Measurements from ENCODE around the gene SVIL.
A peak's percentile ranks its signal among the peaks of the same experiment; 100 is the strongest.

SVIL gene, protein sequence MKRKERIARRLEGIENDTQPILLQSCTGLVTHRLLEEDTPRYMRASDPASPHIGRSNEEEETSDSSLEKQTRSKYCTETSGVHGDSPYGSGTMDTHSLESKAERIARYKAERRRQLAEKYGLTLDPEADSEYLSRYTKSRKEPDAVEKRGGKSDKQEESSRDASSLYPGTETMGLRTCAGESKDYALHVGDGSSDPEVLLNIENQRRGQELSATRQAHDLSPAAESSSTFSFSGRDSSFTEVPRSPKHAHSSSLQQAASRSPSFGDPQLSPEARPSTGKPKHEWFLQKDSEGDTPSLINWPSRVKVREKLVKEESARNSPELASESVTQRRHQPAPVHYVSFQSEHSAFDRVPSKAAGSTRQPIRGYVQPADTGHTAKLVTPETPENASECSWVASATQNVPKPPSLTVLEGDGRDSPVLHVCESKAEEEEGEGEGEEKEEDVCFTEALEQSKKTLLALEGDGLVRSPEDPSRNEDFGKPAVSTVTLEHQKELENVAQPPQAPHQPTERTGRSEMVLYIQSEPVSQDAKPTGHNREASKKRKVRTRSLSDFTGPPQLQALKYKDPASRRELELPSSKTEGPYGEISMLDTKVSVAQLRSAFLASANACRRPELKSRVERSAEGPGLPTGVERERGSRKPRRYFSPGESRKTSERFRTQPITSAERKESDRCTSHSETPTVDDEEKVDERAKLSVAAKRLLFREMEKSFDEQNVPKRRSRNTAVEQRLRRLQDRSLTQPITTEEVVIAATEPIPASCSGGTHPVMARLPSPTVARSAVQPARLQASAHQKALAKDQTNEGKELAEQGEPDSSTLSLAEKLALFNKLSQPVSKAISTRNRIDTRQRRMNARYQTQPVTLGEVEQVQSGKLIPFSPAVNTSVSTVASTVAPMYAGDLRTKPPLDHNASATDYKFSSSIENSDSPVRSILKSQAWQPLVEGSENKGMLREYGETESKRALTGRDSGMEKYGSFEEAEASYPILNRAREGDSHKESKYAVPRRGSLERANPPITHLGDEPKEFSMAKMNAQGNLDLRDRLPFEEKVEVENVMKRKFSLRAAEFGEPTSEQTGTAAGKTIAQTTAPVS (N-terminal part only)

DNA sequence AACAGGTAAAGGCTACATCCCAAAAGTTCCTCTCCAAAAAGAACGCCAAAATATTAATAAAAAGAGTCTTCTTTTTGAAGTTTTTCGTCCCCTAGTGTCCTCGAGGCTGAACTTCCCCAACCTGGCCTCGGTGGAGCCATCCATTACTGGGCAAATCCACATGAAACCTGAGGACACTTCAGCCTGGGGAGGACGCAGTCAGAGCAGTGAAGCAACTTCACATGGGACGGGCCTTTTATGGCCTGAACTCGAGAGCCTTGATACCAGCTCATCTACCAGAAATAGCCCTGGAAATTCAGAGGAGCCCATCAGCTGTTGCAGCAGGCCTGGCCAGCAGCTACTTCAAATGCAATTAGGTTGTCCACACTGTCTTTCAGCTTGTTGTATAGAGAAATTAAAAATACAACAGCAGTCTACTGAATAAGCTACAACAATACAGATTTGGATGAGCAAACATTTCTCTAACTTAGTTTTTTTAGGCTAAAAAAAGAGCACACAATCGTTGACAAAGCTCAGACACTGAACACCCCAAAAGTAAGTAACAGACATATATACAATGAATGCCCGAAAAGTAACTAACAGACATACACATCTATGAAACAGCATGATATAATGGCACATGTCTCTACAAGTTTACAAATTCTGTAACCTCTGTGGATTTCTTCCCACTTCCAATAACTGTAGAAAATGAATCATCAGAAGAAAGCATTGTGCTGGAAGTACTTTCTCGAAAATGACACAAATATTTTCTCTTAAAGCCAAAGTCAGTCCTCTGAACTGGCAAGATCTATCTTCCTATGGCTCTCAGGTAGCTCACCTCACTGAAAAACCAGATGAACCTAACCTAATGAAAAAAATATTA lies at the start of gene SVIL:
SVIL (minus strand) TSS at position 208 of the 862 bp plus-strand sequence. CDS start 79,913 bp downstream, outside the sequence.
- DNase-seq (ENCODE audit: low spot score) = peak; percentile 45

DNA sequence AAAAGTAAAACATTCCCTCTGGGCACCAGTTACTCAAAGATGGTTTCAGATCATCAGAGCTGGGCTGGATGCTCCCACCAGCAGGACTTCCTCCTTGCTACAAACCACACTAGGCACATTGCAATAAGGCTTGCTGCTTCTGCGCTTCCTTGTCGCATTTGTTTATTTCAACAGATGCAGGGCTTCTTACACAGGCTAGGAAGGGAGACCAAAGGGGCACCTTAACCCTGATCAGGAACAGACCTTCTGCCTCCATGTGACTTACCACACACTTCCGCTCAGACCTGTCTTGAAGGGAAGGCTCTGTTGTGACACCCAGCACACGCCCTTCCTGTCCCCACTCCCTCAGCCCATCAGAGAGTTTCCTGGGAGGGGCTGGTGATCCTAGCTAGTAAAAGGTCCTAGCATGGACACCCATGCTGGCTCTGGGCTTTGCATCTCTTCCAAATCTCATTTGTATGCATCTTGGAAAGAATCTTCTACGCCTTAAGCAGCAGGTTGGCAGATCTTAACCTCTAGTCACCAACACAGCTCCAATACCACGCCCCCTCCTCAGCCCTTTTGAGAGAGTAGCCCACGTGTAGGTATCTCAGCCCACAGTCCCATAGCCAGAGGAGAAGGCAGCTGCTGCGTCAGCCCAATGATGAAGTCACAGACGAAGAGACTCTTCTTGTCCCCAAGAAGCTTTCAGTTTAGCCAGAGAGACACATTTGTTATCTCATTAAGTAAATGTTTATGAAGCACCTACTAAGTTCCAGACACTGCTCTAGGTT lies 47.1 kb upstream of the SVIL start:
- no peak for DNase-seq (ENCODE audit: low spot score)

DNA sequence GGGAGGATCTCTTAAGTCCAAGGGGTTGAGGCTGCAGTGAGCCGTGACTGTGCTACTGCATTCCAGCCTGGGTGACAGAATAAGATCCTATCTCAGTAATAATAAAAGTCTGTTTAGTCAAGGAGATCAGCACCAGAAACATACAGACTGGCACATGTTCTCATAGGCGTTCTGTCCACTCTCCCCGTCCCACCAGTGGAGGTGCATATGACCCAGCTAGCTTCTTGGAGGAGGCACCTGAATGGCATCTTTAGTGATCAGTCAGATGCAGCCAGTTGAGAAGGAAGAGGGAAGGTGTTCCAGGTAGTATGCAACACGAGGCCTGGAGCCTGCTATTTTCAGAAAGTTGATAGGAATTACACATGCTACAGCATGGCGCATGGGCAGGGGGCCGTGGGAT lies 45.3 kb upstream of the SVIL start:
- DNase-seq (ENCODE audit: low spot score) = no peak

DNA sequence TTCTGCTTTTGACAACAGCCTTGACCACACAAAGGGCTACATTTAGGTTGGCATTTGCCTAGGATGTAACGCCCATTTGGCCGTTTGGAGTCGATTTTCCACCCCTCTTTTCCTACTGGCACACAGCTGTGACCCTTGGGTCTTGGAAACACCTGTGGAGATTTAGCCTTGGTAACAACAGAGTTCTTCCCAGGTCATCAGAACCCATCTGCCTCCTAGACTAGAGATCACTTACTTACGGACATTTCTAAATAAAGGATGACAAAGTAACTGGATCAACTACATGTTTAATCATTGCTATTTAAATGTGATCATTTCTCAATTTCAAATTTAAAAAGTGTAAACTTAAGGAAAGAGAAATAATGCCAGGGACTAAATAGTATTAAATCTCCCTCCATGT lies 42.0 kb upstream of the SVIL start:
- no peak for DNase-seq (ENCODE audit: low spot score)

DNA sequence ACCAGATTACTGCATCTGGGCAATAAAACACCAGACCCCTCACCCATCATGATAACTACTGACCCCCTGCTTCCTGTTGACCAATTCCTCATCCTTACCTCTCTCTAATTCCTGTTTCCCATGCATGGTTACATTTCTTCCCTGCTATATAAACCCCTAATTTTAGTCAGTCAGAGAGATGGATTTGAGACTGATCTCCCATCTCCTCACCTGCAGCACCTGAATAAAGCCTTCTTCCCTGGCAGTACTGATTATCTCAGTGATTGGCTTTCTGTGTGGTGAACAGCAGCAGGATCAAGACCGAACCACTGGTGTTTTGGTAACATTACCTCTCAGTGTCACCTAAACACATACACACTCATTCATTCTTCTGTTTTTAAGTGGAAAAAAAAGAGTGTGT lies 41.2 kb upstream of the SVIL start:
- no peak for DNase-seq (ENCODE audit: low spot score)

DNA sequence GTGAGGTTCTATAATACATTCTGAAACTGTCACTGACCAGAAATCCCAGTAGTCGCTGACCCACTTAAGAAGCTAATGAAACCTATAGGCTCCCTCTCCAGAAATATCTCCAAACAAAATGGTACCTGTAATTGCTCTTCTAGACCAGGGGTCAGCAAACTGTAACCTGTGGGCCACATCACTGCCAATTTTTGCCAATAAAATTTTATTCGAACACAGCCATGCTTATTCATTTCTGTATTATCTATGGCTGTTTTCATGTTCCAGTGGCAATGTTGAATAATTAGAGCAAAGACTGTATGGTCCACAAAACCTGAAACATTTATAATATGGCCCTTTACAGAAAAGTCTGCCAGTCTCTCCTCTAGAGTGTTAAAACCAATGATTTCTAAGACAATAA lies 37.2 kb upstream of the SVIL start:
- DNase-seq (ENCODE audit: low spot score) = no peak

DNA sequence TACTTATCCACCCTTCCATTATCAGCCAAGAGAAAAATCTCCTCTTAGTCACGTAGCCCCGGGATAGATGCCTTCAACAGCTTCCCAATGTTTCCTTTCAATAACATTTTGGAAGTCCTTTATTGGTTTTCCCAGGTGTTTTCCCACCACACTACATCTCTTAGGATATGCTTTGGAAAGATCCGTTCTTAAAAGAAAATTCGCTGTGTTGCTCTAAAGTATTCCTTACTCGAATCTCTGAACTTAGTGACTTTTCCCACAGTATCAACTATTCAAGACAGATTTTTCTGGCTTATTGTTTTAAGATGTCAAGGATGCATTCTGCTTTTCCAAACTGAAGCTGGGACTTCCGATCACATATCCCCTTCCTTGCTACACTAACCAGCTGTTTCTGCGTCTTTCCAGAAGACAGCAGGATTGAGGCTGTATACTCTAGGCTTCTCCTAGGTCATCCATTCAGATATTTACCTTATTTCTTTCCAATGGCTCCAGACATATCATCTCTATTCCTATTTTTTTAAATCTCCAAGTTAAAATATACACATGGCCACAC lies 36.5 kb upstream of the SVIL start:
- DNase-seq (ENCODE audit: low spot score) = no peak

DNA sequence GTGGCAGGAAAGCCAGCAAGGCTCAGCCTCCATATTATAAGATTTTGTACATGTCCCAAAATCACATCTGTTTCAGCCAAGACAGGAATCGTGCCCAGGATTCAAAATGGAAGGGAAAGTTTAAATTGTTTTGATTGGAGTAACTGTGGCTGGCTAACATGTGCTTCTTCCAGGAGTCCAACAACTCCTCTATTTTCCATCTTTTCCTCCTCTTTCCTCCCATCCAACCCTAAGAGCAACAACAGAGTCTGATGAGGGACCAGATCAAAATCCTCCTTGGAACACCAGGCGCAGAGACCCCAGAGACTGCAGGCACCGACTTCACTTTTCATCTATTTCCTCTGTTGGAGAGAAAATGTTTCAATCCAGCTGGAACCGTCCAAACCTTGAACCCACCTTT lies 36.0 kb upstream of the SVIL start:
- no peak for DNase-seq (ENCODE audit: low spot score)

DNA sequence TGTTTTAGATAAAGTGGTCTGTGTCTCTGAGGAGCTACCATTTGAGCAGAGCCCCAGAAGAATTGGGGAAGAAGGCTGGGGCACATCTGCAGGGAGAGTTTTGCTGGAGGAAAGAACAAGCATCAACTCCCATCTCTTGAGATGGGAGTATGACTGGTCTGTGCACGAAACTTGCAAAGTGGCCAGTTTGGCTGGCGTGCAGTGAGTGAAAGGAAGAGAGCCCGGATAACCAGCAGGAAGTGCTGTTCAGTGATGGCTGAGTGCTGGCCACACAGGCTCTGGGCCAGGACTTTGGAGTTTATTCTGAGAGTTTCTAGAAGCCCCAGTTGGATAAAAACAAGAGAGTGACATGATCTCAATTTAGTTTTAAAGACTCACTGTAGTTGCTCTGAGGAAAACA lies 34.4 kb upstream of the SVIL start:
- DNase-seq (ENCODE audit: low spot score) = no peak

DNA sequence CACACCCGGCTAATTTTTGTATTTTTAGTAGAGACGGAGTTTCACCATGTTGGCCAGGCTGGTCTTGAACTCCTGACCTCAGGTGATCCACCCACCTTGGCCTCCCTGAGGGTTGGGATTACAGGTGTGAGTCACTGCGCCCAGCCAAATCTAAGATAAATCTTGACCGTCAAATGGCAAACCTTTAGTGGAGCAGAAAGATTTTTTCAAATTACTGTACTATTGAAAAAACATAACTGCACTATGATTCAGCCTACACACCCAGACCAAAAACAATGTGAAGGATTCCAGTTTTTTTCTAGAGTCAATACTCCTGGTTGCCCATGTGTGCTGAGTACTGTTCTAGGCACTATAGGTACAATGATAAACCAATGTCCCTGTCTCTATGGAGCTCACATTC lies 33.9 kb upstream of the SVIL start:
- DNase-seq (ENCODE audit: low spot score) = no peak

DNA sequence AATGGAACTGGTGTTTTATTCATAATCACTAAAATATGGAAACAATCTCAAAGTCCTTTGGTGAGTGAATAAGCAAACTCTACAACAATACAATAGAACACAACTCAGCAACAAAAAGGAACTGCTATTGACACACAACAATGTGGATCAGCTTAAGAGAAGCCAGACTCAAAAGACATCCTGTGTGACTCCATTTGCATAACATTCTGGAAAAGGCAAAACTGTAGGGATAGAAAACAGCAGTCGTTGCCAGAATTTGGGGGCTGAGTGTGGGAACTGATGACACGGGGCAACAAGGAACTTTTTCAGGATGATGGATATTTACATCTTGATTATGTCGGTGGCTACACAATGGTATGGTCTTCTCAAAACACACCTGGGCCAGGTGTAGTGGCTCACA lies 32.4 kb upstream of the SVIL start:
- no peak for DNase-seq (ENCODE audit: low spot score)

DNA sequence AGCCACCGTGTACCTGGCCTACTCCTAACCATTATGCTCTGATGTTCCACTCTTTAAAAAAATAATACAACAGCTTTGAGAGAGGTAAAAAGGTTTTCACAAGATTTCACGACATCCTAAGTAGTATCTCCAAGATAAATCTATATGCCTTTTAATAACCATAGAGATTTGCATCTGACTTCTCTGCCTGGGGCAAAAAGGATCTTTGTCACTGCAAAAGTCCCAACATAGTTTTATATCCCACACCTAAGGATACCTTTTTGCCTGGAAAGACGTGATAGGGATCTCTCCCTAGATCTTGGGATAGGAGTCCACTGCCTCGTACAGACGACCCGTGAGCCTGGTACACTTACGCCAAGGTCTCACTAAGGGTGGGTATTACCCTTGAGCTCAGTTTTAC lies 31.4 kb upstream of the SVIL start:
- no peak for DNase-seq (ENCODE audit: low spot score)

DNA sequence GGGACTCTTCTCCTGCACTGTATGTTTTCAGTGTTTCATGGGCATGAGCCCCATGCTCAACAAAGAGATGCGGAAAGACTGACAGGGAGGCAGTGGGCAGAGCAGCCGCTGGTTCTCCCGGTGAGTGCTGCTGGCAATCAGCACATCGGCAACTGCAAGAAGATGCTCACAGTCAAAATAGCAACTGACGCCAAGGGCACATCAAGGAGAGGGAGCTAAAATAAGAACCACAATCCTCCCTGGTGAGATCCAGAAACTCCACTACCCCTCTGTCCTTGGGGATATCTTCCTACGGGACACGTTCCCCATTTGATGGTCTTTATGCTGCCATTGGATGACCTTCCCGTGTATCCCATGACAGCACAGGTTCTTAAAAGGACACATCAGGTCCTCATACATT lies 28.9 kb upstream of the SVIL start:
- DNase-seq (ENCODE audit: low spot score) = no peak

DNA sequence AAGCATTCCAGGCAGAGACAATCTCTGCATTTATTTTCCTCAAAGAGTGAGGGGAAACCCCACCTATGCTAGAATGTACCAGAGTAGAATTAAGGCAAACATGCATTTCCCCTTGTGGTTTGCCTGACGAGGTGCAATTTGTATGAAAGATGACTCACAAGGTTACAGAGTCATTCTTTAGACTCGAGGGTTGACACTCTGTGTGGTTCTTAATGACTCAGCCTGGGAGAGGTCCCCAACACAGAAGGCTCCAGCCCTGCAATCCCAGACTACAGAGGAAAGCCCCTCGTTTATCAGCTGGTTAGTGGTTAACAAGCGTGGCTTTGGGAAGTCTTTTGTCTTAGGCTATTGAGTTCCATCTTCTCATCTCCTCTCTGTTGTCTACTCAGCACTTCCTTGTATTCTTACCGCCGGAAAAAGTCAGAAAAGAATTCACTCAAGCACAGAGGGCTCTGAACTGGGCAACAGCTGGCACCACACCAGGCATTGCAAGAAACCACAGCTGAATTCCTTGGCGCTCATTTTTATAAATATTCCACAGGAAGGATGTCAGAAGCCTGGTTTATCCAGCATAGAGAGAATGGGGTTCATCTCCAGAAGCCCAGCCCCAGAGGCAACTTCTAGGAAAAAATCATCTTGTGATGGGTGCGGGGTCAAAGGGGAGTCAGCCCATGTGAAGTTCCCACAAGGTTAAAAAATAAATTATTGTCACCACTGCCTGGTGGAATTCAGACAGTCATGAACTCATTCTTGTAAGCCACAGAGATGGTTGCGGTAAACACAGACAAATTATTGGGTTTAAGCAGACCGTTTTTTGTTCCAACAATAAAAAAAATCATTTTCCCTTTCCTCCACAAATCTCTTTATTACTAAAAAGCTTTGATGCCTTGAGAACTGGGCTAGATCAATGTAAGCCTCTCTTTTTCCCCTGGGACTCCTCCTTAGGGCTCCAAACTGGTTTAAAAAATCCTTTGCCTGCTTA lies 24.5 kb upstream of the SVIL start:
- peak; percentile 54 for DNase-seq (ENCODE audit: low spot score)

DNA sequence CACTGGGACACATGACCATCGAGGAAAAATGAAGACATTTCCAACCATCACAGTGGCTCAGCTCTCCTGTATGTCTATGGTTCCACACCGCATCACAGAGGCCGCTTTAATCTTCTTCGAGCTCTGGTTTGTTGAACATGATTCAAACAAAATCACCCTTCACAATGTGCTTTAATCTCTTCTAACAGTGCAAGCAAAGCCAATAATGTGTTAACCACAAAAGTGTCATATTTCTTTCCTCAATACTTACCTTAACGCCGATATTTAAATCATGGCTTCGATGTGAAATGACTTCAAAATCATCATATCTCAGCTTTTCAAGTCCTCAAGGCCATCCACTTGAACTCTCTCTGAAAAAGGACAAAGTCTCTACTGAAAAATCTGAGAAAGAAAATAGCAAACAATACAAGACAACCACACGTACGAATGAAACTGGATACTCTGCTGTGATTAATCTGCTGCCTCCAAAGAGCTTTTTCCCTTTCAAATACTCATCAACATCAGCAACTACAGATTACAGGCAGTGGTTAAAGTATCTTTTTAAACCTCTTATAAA lies 23.0 kb upstream of the SVIL start:
- no peak for DNase-seq (ENCODE audit: low spot score)

DNA sequence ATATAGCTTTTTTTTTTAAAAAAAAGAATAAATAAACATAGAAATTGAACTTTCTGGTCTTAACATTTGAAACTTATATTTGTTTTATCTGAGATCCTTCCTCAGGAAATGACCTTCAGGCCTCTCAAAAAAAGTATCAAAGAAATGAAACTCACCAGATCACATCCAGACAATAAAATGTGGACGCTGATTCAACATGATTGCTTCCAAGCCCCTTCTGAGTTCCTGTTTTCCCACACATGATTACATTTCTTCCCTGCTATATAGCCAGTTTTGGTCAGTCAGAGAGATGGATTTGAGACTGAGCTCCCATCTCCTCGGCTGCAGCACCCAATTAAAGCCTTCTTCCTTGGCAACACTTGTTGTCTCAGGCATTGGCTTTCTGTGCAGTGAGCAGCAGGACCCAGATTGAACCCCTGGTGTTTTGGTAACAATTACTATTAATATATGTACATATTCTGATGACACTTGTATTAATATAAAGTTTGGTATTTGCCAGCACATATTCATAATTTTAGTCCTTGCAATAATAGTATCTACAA lies 21.8 kb upstream of the SVIL start:
- DNase-seq (ENCODE audit: low spot score) = no peak

DNA sequence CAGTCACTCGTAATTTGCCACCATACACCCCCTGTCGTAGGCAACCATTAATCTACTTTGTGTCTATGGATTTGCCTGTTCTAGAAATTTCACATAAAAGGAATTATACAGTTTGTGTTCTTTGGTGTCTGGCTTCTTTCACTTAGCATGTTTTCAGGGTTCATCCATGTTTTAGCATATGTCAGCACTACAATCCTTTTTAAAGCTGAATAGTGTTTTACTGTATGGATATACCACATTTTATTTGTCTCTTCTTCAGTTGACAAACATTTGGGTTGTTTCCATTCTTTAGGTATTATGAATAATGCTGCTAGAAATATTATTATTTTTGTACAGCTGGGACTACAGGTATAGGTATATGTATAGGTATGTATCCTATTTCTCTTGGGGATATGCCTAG lies 17.4 kb upstream of the SVIL start:
- DNase-seq (ENCODE audit: low spot score) = no peak

DNA sequence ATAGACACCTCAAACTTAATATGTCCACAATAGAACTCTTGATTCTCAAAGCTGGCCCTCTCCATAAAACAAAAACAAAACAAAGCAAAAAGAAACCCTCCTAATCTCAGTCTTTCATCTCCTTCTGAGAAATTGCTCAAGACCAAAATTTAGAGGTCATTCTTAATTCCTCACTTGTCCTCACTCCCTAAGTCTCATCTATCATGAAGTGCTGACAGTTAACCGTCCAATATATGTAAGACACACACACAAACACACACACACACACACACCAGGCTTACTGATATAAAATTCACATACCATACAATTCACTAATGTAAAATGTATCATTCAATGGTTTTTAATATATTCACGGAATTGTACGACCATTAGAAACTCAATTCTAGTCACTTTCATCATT lies 17.0 kb upstream of the SVIL start:
- DNase-seq (ENCODE audit: low spot score) = no peak

DNA sequence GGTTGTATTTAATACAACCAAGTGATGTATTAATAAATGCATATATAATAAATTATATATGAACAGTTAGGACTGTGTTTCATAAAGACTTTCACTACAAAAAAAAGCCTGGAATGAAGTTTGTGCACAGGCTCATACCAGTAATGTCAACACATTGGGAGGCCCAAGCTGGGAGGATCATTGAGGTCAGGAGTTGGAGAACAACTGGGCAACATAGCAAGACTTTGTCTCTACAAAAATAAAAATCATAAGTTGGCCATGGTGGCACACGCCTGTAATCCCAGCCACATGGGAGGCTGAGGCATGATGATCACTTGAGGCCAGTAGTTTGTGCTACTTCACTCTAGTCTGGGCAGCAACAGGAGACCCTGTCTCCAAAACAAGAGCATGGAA lies 15.8 kb upstream of the SVIL start:
- no peak for DNase-seq (ENCODE audit: low spot score)

Measured in iPS-NIHi11 (cell line).